GDM1 (cell line): ENCODE measurements around the gene TCFL5.
"Not testable (repeated sequence)": the region's sequence is repeated elsewhere in the genome, so short reads cannot be mapped to it uniquely, and the experiment has no call there.

ENCODE experiments used
- DNase-seq: peaks from one replicate; lab custom pipeline; 2025; lab: John Stamatoyannopoulos, UW

TCFL5 gene

DNA sequence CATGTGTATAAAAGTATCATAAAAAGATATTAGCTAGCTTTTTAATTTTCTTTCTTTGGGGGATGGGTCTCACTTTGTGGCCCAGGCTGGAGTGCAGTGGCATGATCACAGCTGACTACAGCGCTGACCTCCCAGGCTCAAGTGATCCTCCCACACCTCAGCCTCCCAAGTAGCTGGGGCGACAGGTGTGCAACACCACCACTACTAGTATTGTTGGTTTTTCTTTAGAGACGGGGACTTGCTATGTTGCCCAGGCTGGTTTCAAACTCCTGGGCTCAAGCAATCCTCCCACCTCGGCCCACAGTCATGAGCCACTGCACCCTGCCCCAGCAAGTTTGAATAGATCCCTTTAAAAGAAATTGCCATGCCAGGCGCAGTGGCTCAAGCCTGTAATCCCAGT is 6.5 kb downstream of the TCFL5 start:
- DNase-seq, result no peak

DNA sequence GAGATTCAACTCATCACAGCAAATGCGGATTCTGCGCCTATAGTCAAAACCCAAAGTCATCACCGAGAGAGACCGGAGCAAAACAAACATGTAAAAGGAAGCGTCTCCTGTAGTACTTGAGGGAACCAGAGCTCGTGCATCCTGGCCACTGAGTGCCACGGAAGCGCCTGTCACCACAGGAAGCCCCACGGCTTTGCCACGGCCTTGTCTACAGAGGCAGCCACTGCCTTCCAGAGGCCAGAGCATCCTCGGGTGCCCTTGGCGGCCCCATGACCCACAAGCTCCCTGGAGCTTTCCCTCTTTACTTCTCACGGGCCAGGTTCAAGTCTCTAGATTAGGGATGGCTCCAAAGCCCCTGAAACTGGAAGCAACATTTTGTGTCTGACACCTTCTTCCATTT is 7.5 kb downstream of the TCFL5 start:
- no peak for DNase-seq

DNA sequence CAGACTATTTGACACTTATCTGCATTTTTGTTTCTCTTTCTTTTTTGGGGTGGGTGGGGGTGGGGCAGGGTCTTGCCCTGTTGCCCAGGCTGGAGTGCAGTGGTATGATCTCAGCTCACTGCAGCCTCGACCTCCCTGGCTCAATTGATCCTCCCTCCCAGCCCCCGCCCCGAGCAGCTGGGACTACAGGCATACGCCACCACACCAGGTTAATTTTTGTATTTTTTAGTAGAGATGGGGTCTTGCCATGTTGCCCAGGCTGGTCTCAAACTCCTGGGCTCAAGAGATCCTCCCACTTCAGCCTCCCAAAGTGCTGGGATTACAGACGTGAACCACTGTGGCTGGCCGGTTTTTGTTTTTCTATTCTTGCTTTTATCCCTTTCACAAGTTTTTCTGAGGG is 8.3 kb downstream of the TCFL5 start:
- not testable (repeated sequence) for DNase-seq

DNA sequence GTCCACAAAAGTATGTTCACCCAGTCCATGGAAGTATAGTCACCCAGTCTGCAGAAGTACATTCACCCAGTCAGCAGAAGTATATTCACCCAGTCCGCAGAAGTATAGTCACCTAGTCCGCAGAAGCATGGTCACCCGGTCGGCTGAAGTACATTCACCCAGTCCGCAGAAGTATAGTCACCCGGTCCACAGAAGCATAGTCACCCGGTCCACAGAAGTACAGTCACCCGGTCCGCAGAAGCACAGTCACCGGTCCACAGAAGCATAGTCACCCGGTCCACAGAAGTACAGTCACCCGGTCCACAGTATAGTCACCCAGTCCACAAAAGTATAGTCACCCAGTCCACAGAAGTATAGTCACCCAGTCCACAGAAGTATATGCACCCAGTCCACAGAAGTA is 8.8 kb downstream of the TCFL5 start:
- DNase-seq, result no peak

GRCh38 chr20:62852196-62852595 is 9.4 kb downstream of the TCFL5 start:
- no peak for DNase-seq

GRCh38 chr20:62850333-62850974 is 11.2 kb downstream of the TCFL5 start:
- no peak for DNase-seq

DNA sequence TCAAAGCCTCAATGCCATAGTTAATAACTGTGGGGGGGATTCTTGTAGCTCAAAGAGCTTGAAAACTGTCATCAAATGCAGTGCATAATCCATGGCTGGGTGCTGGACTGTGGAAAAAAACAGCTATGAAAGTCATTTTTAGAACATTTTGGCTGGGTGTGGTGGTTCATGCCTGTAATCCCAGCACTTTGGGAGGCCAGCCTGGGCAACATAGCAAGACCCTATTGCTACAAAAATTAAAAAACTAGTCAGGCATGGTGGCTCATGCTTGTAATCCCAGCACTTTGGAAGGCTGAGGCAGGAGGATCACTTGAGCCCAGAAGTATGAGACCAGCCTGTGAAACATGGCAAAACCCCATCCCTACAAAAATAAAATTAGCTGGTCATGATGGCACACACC is 12.2 kb downstream of the TCFL5 start:
- no peak for DNase-seq

GRCh38 chr20:62848917-62849316 is 12.7 kb downstream of the TCFL5 start:
- not testable (repeated sequence) for DNase-seq

DNA sequence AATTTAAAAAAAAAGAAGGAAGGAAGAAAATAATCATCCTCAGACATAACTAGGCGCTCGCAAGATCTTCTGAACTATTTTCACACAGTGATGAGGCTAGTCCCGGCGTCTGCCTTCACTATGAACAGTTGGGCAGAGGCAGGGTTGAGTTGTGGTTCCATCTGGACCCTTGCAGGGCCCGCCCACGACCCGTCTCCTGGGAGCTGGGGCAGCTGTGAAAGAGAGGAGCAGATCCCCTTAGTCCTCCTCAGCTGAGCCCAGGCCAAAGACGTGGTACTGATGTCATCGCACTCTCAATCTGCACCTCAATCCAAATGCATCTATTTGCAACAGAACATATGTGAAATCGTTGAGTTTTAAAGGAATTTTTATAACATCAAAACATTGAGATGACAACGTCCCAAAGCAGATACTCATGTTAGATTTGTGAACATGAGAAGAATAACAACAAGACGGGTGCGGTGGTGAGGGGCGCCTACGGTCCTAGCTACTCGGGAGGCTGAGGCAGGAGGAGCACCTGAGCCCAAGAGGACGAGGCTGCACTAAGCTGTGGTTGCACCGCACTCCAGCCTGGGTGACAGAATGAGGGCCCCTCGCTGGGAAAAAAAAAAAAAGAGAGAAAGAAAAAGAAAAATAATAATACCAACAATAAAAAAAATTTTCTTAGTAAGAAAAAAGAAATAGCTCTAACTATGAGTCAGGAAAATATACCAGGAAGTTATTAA is 15.3 kb downstream of the TCFL5 start:
- no peak for DNase-seq

DNA sequence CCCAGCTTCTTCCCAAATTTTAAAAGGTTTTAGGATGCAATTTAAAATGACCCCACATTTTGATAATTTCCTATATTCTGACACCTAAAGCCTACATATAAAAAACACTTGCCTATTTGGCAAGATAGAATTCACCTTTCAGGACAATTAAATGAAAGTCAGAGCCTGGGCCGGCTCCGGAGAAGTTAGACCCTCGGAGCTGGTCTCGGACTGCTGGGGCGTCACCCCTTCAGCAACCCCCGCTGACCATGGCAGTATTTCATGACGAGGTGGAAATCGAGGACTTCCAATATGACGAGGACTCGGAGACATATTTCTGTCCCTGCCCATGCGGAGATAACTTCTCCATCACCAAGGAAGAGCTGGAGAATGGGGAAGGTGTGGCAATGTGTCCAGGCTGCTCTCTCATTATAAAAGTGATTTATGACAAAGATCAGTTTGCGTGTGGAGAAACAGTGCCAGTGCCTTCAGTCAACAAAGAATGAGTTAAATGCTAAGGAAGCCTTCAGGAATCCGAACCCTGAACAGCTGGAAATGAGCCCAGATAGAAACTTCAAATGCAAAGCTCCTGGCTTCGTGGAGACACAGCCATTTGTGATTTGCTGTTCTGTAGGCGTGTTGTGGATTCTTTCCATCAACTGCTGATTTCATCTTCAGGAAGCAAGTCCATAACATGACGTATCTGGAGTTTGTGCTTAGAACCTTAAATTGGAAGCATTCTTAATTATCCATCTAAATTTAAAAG is 16.0 kb downstream of the TCFL5 start:
- DNase-seq, result no peak

DNA sequence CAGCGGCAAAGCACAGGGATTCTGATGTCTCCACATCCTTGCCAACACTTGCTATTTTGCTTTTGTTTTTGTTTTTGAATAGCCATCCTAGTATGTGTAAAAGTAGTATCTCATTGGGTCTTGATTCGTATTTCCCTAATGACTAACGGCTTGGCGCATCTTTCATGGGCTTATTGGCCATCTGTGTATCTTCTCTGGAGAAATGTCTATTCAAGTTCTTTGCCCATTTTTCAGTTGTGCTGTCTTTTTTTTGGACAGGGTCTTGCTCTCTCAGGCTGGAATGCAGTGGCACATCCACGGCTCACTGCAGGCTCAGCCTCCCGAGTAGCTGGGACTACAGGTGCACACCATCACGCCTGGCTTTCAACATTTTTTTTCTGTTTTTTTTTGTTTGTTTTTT is 17.4 kb downstream of the TCFL5 start:
- DNase-seq, result no peak

GRCh38 chr20:62843656-62844055 is 18.0 kb downstream of the TCFL5 start:
- DNase-seq, result no peak

GRCh38 chr20:62841705-62842212 is 19.9 kb downstream of the TCFL5 start:
- no peak for DNase-seq

- DNase-seq, result no peak
Measured at GRCh38 chr20:62840244-62841197, 21.1 kb downstream of the TCFL5 start.

GRCh38 chr20:62839816-62840215 is 21.8 kb downstream of the TCFL5 start:
- DNase-seq, result no peak

GRCh38 chr20:62839261-62839660 is 22.4 kb downstream of the TCFL5 start:
- DNase-seq, result no peak

DNA sequence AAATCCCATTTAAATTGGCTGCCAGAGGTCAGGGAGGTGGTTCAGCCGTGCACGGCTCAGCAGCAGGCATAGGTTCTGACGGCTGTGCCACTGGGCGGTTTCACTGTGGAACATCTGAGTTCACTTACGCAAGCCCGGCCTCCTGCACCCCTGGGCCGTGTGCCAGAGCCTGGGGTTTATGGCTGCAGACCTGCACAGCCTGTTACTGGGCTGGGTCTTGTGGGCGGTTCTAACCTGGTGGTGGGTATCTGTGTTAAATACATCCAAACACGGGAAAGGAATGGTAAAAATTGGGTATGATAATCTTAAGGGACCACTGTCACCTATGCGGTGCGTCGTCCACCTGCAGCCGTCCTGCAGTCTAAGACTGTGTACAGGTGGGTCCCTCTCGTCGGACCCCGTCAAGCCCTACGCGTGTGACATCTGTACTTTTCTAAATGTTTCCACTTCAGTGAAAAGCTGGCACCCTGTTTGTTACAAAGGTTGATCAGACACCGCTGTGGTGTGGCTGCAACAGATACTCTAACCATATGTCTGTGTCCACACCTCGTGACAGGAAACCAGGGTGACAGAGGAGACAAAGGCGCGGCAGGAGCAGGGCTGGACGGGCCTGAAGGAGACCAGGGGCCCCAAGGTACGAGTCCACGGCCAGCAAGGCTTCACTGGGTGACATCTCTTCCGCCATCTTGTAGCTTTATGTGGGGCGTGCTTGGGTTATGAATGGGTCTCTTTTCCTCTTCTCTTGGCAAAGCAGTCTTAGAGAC is 23.3 kb downstream of the TCFL5 start:
- DNase-seq, result no peak

- no peak for DNase-seq
Measured at GRCh38 chr20:62837790-62838127, 23.9 kb downstream of the TCFL5 start.

DNA sequence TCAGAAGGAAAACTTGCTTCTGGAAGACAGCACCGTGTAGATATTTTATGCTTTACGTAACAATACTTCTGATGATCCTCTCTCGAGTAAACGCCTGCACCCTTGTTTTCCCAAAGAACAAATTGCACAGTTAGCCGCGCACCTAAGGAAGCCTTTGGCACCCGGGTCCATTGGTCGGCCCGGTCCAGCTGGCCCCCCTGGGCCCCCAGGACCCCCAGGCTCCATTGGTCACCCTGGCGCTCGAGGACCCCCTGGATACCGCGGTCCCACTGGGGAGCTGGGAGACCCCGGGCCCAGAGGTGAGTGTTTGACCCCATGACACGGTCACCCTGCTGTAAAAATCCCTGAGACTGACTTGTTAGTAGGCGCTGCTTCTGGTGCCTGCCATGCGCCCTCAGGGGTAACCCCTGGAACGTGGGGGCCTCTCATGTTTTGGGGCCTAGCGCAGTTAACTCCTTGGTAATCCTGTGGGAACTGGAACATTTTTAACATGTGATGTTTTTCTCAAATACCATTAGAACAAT is 24.6 kb downstream of the TCFL5 start:
- DNase-seq, result no peak

DNA sequence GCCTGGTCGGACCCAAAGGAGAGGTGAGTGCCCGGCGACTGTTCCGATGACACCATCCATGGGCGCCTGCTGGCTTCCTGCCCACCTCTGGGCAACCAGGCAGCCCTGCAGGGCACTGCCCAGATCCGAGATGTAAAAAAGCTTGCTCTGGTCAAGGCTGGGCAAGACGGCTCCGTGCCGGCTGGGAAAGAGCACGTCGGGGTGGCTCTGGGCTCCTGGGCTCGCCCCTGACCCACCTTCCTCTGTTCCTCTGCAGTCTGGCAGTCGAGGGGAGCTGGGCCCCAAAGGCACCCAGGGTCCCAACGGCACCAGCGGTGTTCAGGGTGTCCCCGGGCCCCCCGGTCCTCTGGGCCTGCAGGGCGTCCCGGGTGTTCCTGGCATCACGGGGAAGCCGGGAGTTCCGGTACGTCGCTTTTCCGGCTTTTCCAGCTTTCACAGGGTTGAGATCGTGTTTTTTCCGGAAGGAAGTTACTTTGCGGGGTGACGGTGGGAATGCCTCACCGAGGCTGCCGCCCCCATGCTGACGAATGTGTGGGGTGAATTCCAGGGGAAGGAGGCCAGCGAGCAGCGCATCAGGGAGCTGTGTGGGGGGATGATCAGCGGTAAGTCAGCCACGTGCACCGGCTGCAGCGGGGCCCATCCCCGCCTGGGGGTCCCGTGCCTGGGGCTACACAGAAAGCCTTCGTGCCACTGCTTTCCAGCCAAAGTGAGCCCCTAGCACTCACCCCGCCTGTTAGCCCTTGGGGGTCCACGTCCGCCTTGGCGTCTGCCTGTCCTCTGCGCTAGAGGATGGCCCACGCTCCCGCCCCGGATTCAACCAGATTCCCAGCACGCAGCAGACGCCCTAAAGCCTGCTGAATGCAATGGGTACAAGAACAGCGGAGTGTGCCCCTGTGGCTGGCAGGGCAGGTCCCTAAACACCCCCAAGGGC is 25.4 kb downstream of the TCFL5 start:
- no peak for DNase-seq
